Neural cell (in vitro differentiated cells): ENCODE measurements around the gene SLC6A4. TPM values are rescaled to one million over a fixed set of nuclear protein-coding genes. Genes with fewer than 3 reads are reported as not detected.

Source experiments
- H2AFZ ChIP-seq: fragments of 200-600, 300-800 bp; sonication (generic), shearing (Covaris generic); 2 replicates; pipeline ENCODE4 v1.6.0; 2014; ENCODE audit warnings: low read depth, mild to moderate bottlenecking, antibody characterized with exemption, low read length, moderate library complexity
- H3F3A ChIP-seq: fragments of 200-600 bp; shearing (Covaris generic); 2 replicates; pipeline ENCODE4 v1.6.1; 2016; ENCODE audit warnings: mild to moderate bottlenecking, moderate library complexity, mixed read lengths, antibody characterized with exemption, low read length; ENCODE audit not compliant: insufficient read depth, poor library complexity, severe bottlenecking
- H3K27ac ChIP-seq: fragments of 200-600, 300-800 bp; sonication (generic), shearing (Covaris generic); 2 replicates; pipeline ENCODE4 v1.5.1; 2014; ENCODE audit warnings: mild to moderate bottlenecking, low read length, moderate library complexity
- H3K27me3 ChIP-seq: fragments of 300-800, 200-600 bp; sonication (generic), shearing (Covaris generic); 2 replicates; pipeline ENCODE4 v1.6.0; 2014; ENCODE audit warnings: mild to moderate bottlenecking, low read depth, low read length, moderate library complexity; ENCODE audit not compliant: insufficient read depth
- H3K36me3 ChIP-seq: fragments of 300-800, 200-600 bp; sonication (generic), shearing (Covaris generic); 2 replicates; pipeline ENCODE4 v1.5.1; 2014; ENCODE audit warnings: mild to moderate bottlenecking, antibody characterized with exemption, low read length, moderate library complexity; ENCODE audit not compliant: insufficient read depth
- H3K4me2 ChIP-seq: fragments of 300-800, 200-600 bp; sonication (generic), shearing (Covaris generic); 2 replicates; pipeline ENCODE4 v1.6.0; 2014; ENCODE audit warnings: mild to moderate bottlenecking, low read length
- H3K4me3 ChIP-seq: fragments of 300-800, 200-600 bp; sonication (generic), shearing (Covaris generic); 2 replicates; pipeline ENCODE4 v1.5.1; 2014; ENCODE audit warnings: mild to moderate bottlenecking, low read length, moderate library complexity
- H3K79me2 ChIP-seq: fragments of 200-600 bp; shearing (Covaris generic); replicated peaks from 2 replicates; pipeline ENCODE4 v1.6.0; 2014; ENCODE audit warnings: mild to moderate bottlenecking, low read length, moderate library complexity; ENCODE audit not compliant: insufficient read depth
- H3K9ac ChIP-seq: fragments of 300-800, 200-600 bp; sonication (generic), shearing (Covaris generic); 2 replicates; pipeline ENCODE4 v1.6.1; 2016; ENCODE audit warnings: mild to moderate bottlenecking, low read length, mixed read lengths
- H3K9me2 ChIP-seq: fragments of 200-600 bp; shearing (Covaris generic); 2 replicates; pipeline ENCODE4 v1.6.1; 2016; ENCODE audit warnings: mild to moderate bottlenecking, low read length, mixed read lengths; ENCODE audit not compliant: insufficient read depth
- H3K9me3 ChIP-seq: fragments of 200-600, 300-800 bp; sonication (generic), shearing (Covaris generic); 2 replicates; pipeline ENCODE4 v1.6.1; 2016; ENCODE audit warnings: mild to moderate bottlenecking, mixed run types, low read length, moderate library complexity, mixed read lengths
- H4K20me1 ChIP-seq: fragments of 200-600 bp; shearing (Covaris generic); 2 replicates; pipeline ENCODE4 v1.6.1; 2016; ENCODE audit warnings: mild to moderate bottlenecking, mixed run types; ENCODE audit not compliant: insufficient read depth
- EP300 ChIP-seq: fragments of 450-650 bp; conservative IDR thresholded peaks from 2 replicates; pipeline ENCODE4 v1.6.1; 2014; ENCODE audit warnings: antibody characterized with exemption, mild to moderate bottlenecking, moderate library complexity; ENCODE audit not compliant: poor library complexity, severe bottlenecking
- EZH2 ChIP-seq: fragments of 200-600, 300-800 bp; shearing (Covaris generic), sonication (generic); IDR thresholded peaks from 2 replicates; pipeline ENCODE4 v1.6.1; 2014; ENCODE audit warnings: antibody characterized with exemption, low read length, borderline replicate concordance, mild to moderate bottlenecking; ENCODE audit not compliant: insufficient read depth, poor library complexity, severe bottlenecking
- MXI1 ChIP-seq: fragments of 450-650 bp; conservative IDR thresholded peaks from 2 replicates; pipeline ENCODE4 v1.6.1; 2014; ENCODE audit warnings: antibody characterized with exemption, mild to moderate bottlenecking; ENCODE audit not compliant: poor library complexity, severe bottlenecking
- POLR2AphosphoS5 ChIP-seq: IDR thresholded peaks from 2 replicates; pipeline ENCODE4 v1.6.1; 2012
- RAD21 ChIP-seq: fragments of 450-650 bp; conservative IDR thresholded peaks from 2 replicates; pipeline ENCODE4 v1.6.1; 2014; ENCODE audit warnings: antibody characterized with exemption, mild to moderate bottlenecking, moderate library complexity
- SMC3 ChIP-seq: fragments of 450-650 bp; conservative IDR thresholded peaks from 2 replicates; pipeline ENCODE4 v1.6.1; 2014; ENCODE audit warnings: antibody characterized with exemption, mild to moderate bottlenecking, moderate library complexity; ENCODE audit not compliant: poor library complexity
- TAF1 ChIP-seq: IDR thresholded peaks from 2 replicates; pipeline ENCODE4 v1.6.1; 2012; ENCODE audit warnings: low read depth
- polyA plus RNA-seq: library from polyadenylated mRNA; depleted of rRNA; stranded (reverse); fragments of >200 nt; gene quantifications from 2 replicates; pipeline ENCODE4 v1.2.3, GENCODE V29; 2014
- TF ChIP-seq, protein P1 (sequence below): fragments of 450-650 bp; IDR thresholded peaks from 2 replicates; pipeline ENCODE4 v1.5.1; 2014; ENCODE audit warnings: antibody characterized with exemption, mild to moderate bottlenecking, moderate library complexity; ENCODE audit not compliant: poor library complexity, severe bottlenecking
- TF ChIP-seq, protein P2 (sequence below): IDR thresholded peaks from 2 replicates; pipeline ENCODE4 v1.6.1; 2012; ENCODE audit warnings: borderline replicate concordance

The SLC6A4 gene
- polyA plus RNA-seq, 1 donor from 2014 or later, result 1.1 TPM

DNA sequence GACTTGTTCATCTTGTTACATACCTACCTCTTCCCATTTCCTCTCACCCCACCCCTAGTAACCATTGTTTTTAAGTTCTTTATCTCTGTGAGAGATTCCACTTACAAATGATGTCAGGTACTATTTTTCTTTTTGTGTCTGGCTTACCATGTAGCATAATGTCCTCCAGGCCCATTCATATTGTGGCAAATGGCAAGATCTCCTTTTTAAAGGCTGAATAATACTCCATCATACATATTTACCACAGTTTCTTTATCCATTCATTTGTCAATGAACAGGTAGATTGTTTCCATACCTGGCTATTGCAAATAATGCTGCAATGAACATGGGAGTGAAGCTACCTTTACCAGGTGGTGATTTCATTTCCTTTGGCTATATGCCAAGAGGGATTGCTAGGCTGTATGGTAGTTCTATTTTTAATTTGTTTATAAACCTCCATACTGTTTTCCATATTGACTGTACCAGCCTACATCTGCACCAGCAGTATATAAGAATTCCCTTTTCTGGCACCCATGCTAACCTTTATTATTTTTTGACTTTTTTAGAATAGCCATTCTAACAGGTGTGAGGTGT lies 65.0 kb downstream of the SLC6A4 start (continued):
- no peak for TF ChIP-seq EP300
- no peak for TF ChIP-seq RAD21
- no peak for TF ChIP-seq TAF1
- no peak for TF ChIP-seq MXI1

DNA sequence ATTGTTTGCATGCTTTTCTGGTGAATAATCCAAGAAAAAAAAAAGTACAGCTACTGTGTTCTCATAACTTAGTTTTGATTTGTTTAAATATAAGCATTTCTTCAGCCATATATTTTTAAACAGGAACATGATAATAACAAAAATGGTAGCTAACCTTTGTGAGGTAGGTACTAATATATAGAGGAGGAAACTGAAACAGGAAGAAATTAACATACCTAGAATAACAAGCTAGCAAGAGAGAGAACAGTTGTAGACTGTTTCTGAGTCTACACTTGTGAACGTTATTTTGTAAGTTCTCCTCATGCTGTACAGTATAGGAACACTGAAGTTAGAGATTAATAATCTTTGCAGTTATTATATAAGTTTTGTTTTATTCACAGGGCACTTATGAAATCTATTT lies 69.5 kb downstream of the SLC6A4 start:
- no peaks in the 10 kb centered on the region for H4K20me1 ChIP-seq
- H3K4me2 ChIP-seq, result no peak overlapping the region
- H3K79me2 ChIP-seq, result no peaks in the 10 kb centered on the region
- no peak overlapping the region for H3K27ac ChIP-seq
- no peak overlapping the region for H3K4me3 ChIP-seq
- no peak overlapping the region for H3K9ac ChIP-seq
- H3K27me3 ChIP-seq, result no peaks in the 10 kb centered on the region
- TF ChIP-seq, protein P1, sequence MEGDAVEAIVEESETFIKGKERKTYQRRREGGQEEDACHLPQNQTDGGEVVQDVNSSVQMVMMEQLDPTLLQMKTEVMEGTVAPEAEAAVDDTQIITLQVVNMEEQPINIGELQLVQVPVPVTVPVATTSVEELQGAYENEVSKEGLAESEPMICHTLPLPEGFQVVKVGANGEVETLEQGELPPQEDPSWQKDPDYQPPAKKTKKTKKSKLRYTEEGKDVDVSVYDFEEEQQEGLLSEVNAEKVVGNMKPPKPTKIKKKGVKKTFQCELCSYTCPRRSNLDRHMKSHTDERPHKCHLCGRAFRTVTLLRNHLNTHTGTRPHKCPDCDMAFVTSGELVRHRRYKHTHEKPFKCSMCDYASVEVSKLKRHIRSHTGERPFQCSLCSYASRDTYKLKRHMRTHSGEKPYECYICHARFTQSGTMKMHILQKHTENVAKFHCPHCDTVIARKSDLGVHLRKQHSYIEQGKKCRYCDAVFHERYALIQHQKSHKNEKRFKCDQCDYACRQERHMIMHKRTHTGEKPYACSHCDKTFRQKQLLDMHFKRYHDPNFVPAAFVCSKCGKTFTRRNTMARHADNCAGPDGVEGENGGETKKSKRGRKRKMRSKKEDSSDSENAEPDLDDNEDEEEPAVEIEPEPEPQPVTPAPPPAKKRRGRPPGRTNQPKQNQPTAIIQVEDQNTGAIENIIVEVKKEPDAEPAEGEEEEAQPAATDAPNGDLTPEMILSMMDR, result no peak
- TF ChIP-seq MXI1 (no peak), EP300 (no peak), SMC3 (no peak), TAF1 (no peak), POLR2AphosphoS5 (no peak), EZH2 (no peak), RAD21 (no peak)
- TF ChIP-seq, protein P2, sequence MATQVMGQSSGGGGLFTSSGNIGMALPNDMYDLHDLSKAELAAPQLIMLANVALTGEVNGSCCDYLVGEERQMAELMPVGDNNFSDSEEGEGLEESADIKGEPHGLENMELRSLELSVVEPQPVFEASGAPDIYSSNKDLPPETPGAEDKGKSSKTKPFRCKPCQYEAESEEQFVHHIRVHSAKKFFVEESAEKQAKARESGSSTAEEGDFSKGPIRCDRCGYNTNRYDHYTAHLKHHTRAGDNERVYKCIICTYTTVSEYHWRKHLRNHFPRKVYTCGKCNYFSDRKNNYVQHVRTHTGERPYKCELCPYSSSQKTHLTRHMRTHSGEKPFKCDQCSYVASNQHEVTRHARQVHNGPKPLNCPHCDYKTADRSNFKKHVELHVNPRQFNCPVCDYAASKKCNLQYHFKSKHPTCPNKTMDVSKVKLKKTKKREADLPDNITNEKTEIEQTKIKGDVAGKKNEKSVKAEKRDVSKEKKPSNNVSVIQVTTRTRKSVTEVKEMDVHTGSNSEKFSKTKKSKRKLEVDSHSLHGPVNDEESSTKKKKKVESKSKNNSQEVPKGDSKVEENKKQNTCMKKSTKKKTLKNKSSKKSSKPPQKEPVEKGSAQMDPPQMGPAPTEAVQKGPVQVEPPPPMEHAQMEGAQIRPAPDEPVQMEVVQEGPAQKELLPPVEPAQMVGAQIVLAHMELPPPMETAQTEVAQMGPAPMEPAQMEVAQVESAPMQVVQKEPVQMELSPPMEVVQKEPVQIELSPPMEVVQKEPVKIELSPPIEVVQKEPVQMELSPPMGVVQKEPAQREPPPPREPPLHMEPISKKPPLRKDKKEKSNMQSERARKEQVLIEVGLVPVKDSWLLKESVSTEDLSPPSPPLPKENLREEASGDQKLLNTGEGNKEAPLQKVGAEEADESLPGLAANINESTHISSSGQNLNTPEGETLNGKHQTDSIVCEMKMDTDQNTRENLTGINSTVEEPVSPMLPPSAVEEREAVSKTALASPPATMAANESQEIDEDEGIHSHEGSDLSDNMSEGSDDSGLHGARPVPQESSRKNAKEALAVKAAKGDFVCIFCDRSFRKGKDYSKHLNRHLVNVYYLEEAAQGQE, result no peak
- no peak overlapping the region for H2AFZ ChIP-seq
- H3K9me3 ChIP-seq, result no peaks in the 10 kb centered on the region
- no peaks in the 10 kb centered on the region for H3F3A ChIP-seq
- H3K9me2 ChIP-seq, result no peaks in the 10 kb centered on the region
- no peaks in the 10 kb centered on the region for H3K36me3 ChIP-seq

DNA sequence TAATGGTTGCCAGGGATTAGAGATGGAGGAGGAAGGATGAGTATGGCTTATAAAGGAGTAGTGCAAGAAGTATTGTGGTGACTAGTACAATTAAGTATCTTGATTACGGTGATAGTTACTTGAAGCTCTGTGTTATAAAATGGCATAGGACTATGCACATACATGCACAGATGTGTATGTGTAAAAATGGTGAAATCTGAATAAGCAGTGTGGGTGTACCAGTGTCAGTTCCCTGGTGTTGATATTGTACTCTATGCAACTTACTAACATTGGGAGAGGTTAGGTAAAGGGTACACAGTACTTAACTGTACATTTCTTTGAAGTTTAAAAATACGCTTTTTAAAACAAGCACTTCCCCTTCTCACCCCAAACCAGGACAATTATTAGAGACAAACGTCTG lies 70.3 kb downstream of the SLC6A4 start:
- H4K20me1 ChIP-seq, result no peaks in the 10 kb centered on the region
- H2AFZ ChIP-seq, result no peak overlapping the region
- H3K36me3 ChIP-seq, result no peaks in the 10 kb centered on the region
- H3K27ac ChIP-seq, result no peak overlapping the region
- H3K9ac ChIP-seq, result no peak overlapping the region
- H3F3A ChIP-seq, result no peaks in the 10 kb centered on the region
- H3K4me3 ChIP-seq, result no peak overlapping the region
- H3K9me3 ChIP-seq, result no peaks in the 10 kb centered on the region
- no peak overlapping the region for H3K4me2 ChIP-seq
- TF ChIP-seq, protein P1, result no peak
- TF ChIP-seq RAD21, result no peak
- no peak for TF ChIP-seq EP300
- TF ChIP-seq TAF1, result no peak
- TF ChIP-seq MXI1, result no peak
- TF ChIP-seq SMC3, result no peak
- no peak for TF ChIP-seq EZH2
- no peak for TF ChIP-seq POLR2AphosphoS5
- TF ChIP-seq, protein P2, result no peak
- no peaks in the 10 kb centered on the region for H3K9me2 ChIP-seq
- peaks cover 3% of the 10 kb centered on the region for H3K79me2 ChIP-seq
- H3K27me3 ChIP-seq, result no peaks in the 10 kb centered on the region
